BJ (cell line): ENCODE results near the gene PC. TPM values are rescaled to one million over a fixed set of nuclear protein-coding genes. Genes with fewer than 3 reads are reported as not detected.

Source experiments
- CTCF ChIA-PET: fragments of 350-600 bp; formaldehyde crosslinking; extraction: SDS; loops from one replicate; lab custom pipeline; 2021; ENCODE audit warnings: antibody characterized with exemption, inconsistent platforms; lab: Yijun Ruan, JAX
- POLR2A ChIA-PET: fragments of 300-600 bp; sonication (Branson Sonifier 250); formaldehyde crosslinking; extraction: SDS; loops from one replicate; lab custom pipeline; 2021; ENCODE audit warnings: antibody characterized with exemption; lab: Charles Lee
- DNase-seq: peaks from one replicate; pipeline ENCODE4 v3.0.0-alpha.2; 2011; ENCODE audit warnings: low read depth
- H3K27me3 ChIP-seq: 2 replicates; pipeline ENCODE4 v1.6.0; 2011; ENCODE audit warnings: low read length; ENCODE audit not compliant: control insufficient read depth, insufficient read depth
- H3K36me3 ChIP-seq: 2 replicates; pipeline ENCODE4 v1.5.1; 2011; ENCODE audit warnings: low read length; ENCODE audit not compliant: control insufficient read depth, insufficient read depth
- H3K4me3 ChIP-seq: 2 replicates; pipeline ENCODE4 v1.5.1; 2011; ENCODE audit warnings: low read depth, mild to moderate bottlenecking, control low read depth, low read length
- polyA plus RNA-seq: library from polyadenylated mRNA; depleted of rRNA; stranded (reverse); fragments of >200 nt; gene quantifications from 2 replicates; pipeline ENCODE4 v1.2.3, GENCODE V29; 2011
- TF ChIP-seq, protein P1 (sequence below): IDR thresholded peaks from 2 replicates; pipeline ENCODE4 v1.5.1; 2011; ENCODE audit warnings: low read depth, mild to moderate bottlenecking, control low read depth, inconsistent platforms, low read length, moderate library complexity; ENCODE audit not compliant: insufficient read depth

Gene PC
- polyA plus RNA-seq, 1 experiment = 14.3 TPM

- no peaks in the 10 kb centered on the region for H3K27me3 ChIP-seq
- peak overlapping the region; percentile 90 for H3K4me3 ChIP-seq
- TF ChIP-seq, protein P1, sequence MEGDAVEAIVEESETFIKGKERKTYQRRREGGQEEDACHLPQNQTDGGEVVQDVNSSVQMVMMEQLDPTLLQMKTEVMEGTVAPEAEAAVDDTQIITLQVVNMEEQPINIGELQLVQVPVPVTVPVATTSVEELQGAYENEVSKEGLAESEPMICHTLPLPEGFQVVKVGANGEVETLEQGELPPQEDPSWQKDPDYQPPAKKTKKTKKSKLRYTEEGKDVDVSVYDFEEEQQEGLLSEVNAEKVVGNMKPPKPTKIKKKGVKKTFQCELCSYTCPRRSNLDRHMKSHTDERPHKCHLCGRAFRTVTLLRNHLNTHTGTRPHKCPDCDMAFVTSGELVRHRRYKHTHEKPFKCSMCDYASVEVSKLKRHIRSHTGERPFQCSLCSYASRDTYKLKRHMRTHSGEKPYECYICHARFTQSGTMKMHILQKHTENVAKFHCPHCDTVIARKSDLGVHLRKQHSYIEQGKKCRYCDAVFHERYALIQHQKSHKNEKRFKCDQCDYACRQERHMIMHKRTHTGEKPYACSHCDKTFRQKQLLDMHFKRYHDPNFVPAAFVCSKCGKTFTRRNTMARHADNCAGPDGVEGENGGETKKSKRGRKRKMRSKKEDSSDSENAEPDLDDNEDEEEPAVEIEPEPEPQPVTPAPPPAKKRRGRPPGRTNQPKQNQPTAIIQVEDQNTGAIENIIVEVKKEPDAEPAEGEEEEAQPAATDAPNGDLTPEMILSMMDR = no peak
- ChIA-PET POLR2A (no interaction called here), CTCF (interaction anchor here (0.9 to 2.5 kb wide), 4 partner anchors 8 to 209 kb away, joined by 3 to 17 read pairs (median 4); partner anchors contain the start of gene C11orf86)
- H3K36me3 ChIP-seq = peaks cover 25% of the 10 kb centered on the region
- no peak for DNase-seq
Observed at GRCh38 chr11:66844496-66845142, 113.6 kb downstream of the PC start.

- CTCF ChIA-PET = interaction anchor here (0.8 to 4.0 kb wide), 6 partner anchors 8 to 177 kb away, joined by 3 to 25 read pairs (median 6); partner anchors contain the start of gene C11orf86
Observed at GRCh38 chr11:66843776-66844495, 114.2 kb downstream of the PC start.

DNA sequence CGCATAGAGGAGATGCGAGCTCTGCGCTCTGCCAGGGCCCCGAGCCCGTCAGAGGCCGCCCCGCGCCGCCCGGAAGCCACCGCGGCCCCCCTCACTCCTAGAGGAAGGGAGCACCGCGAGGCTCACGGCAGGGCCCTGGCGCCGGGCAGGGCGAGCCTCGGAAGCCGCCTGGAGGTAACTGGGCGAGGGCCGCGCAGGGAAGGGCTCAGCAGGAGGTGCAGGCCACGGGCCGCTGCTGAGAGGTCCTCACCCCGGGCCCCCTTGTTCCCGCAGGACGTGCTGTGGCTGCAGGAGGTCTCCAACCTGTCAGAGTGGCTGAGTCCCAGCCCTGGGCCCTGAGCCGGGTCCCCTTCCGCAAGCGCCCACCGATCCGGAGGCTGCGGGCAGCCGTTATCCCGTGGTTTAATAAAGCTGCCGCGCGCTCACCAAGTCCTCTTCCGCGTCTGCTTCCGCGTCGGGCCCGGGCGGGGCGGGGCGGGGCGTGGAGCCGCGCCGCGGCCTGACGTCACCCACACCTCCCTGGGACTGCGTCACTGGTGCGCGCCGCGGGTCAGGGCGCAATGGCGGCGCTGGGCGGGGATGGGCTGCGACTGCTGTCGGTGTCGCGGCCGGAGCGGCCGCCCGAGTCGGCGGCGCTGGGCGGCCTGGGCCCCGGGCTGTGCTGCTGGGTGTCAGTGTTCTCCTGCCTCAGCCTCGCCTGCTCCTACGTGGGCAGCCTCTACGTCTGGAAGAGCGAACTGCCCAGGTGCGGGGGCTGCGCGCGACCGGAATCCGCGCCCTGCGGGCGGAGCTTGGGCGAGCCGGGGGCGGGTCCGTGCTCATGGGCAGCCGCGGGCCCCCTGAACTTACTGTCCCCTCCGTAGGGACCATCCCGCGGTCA is 115.0 kb downstream of the PC start, which contains the start of gene RCE1:
RCE1 (plus strand) TSS at position 546 of the 880 bp plus-strand sequence; CDS start at position 561, 15 bp downstream.
- CTCF ChIA-PET = interaction anchor here (0.8 to 4.0 kb wide), 7 partner anchors 9 to 178 kb away, joined by 3 to 25 read pairs (median 4); partner anchors contain the start of gene C11orf86
- Histone ChIP-seq H3K4me3 (peak within 1 kb of the TSS; percentile 90), H3K36me3 (peaks cover 19% of the 10 kb centered on the region), H3K27me3 (no peaks in the 10 kb centered on the region)
- TF ChIP-seq, protein P1 = no peak
- no peak for DNase-seq
- POLR2A ChIA-PET = interaction anchor here (0.7 to 1.6 kb wide), 2 partner anchors 13 to 128 kb away, joined by 7 read pairs; no protein-coding TSS in a partner anchor

More at GRCh38 chr11:66843776-66844495, 114.2 kb downstream of the PC start:
- Histone ChIP-seq H3K36me3 (peaks cover 22% of the 10 kb centered on the region), H3K27me3 (no peaks in the 10 kb centered on the region), H3K4me3 (peak overlapping the region; percentile 90)
- POLR2A ChIA-PET = interaction anchor here (0.7 kb wide), 1 partner anchor 12 kb away, joined by 7 read pairs; no protein-coding TSS in a partner anchor
- DNase-seq = no peak
- TF ChIP-seq, protein P1 = no peak

DNA sequence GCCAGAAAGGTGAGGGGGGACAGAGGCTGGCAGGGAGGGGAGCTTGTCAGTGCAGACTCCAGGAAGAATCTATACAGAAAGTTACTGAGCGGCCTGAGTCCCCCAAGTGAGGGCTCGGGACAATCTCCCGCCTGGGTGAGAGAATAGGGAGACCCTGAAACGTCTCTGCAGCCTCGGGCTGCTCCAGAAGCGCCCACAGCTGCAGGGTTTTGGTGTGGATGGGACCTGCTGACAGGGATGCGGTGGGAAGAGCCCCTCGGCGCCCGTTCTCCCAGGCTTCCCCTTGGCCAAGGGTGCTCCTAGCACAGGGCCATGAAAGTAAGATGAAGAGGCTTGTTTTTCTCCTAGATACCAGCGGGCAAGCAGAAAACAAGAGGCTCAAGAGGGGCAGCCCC is 115.7 kb downstream of the PC start:
- POLR2A ChIA-PET = interaction anchor here (1.6 kb wide), 1 partner anchor 129 kb away, joined by 7 read pairs; no protein-coding TSS in a partner anchor
- DNase-seq = no peak
- CTCF ChIA-PET = interaction anchor here (0.8 to 4.0 kb wide), 5 partner anchors 8 to 138 kb away, joined by 3 to 25 read pairs (median 4); partner anchors contain the start of gene C11orf86
- Histone ChIP-seq H3K4me3 (peak overlapping the region; percentile 90), H3K27me3 (no peaks in the 10 kb centered on the region), H3K36me3 (peaks cover 16% of the 10 kb centered on the region)
- TF ChIP-seq, protein P1 = no peak
